Lung microvascular endothelial cell (primary cell): Measurements from ENCODE around the gene SPATA33. TPM values are rescaled to one million over a fixed set of nuclear protein-coding genes. Genes with fewer than 3 reads are reported as not detected.
"Not testable (repeated sequence)": the region's sequence is repeated elsewhere in the genome, so short reads cannot be mapped to it uniquely, and the experiment has no call there.

Source experiments
- DNase-seq, 2 donors: peaks; one replicate each; pipeline versions ENCODE4 v3.0.0 to v3.0.0-alpha.2; 2010; ENCODE audit warnings: low read depth in 2 of 2
- total RNA-seq: library from RNA; depleted of rRNA; stranded (reverse); fragments of >200 nt; gene quantifications from 2 replicates; pipeline ENCODE4 v1.2.1, GENCODE V29; 2014

SPATA33 gene
- total RNA-seq, 1 donor from 2014 or later = 1.4 TPM

DNA sequence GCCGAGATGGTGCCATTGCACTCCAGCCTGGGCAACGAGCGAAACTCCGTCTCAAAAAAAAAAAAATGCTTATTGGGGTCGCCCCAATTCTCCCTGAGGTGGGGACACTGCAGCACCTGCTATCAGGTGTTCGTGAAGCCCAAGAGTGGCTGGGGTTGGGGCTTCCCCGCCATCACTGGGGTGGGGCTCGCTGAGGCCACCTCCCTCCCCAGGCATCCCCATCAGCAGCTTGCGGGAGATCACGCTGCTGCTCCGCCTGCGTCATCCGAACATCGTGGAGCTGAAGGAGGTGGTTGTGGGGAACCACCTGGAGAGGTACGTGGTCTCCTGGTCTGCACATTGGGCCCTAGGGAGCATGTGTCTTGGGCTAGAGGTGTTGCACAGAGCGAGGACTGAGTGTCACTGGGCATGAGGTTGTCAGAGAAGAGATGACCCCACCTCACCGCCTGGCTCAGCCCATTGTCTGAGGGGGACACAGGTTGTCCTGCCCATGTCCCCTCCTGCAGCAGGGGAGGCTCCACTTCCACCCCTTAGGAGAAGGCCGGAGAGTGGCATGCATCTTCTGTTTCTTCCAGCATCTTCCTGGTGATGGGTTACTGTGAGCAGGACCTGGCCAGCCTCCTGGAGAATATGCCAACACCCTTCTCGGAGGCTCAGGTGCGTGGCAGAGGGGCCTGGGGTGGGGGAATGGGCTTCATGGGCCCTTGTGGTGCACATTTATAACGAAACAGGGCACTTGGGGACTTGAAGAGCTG lies 33.8 kb downstream of the SPATA33 start:
- no peak for DNase-seq

DNA sequence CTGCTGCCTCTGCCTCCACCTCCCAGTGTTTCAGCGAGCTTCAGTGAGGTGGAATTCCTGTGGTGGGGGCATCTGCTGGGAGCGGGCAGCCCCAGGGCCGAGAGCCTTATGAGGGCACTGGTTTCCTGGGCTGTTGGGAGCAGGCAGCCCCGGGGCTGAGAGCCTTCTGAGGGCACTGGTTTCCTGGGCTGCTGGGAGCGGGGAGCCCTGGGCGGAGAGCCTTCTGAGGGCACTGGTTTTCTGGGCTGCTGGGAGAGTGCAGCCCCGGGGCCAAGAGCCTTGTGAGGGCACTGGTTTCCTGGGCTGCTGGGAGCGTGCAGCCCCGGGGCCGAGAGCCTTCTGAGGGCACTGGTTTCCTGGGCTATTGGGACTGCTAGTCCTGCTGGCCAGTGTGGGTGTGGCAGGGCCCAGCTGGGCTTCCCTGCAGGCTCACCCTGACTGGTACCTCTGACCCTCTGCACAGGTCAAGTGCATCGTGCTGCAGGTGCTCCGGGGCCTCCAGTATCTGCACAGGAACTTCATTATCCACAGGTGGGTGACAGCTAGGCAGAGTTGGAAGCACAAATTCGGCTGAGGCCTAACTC lies 34.4 kb downstream of the SPATA33 start:
- no peak for DNase-seq

DNA sequence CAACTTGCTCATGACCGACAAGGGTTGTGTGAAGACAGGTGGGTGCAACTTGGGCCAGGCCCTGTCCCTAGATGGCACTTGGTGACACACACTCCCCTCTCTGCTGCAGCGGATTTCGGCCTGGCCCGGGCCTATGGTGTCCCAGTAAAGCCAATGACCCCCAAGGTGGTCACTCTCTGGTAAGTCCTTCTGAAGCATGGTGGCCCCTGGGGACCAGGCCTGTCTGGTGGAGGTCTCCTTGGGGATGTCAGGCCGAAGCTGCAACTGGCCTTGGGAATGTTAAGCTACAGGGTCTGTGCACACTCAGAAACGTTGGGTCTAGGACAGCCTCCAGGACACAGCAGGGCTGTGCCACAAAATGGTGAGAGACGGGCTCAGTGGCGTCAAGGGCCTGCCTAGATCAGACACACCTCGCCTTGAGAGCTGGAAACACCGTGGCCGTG lies 35.7 kb downstream of the SPATA33 start:
- no peak for DNase-seq

GRCh38 chr16:89693931-89694783 lies 36.5 kb downstream of the SPATA33 start:
- DNase-seq = no peak

- DNase-seq = not testable (repeated sequence)
Observed at GRCh38 chr16:89694784-89695085, 37.1 kb downstream of the SPATA33 start.

GRCh38 chr16:89695086-89695874 lies 37.6 kb downstream of the SPATA33 start:
- no peak for DNase-seq

- DNase-seq = no peak
Observed at GRCh38 chr16:89695875-89696669, 38.4 kb downstream of the SPATA33 start.

- DNase-seq = no peak
Observed at GRCh38 chr16:89696670-89697128, 39.1 kb downstream of the SPATA33 start.

GRCh38 chr16:89697161-89697615 lies 39.6 kb downstream of the SPATA33 start:
- DNase-seq = no peak

GRCh38 chr16:89697616-89698331 lies 40.1 kb downstream of the SPATA33 start:
- no peak for DNase-seq

DNA sequence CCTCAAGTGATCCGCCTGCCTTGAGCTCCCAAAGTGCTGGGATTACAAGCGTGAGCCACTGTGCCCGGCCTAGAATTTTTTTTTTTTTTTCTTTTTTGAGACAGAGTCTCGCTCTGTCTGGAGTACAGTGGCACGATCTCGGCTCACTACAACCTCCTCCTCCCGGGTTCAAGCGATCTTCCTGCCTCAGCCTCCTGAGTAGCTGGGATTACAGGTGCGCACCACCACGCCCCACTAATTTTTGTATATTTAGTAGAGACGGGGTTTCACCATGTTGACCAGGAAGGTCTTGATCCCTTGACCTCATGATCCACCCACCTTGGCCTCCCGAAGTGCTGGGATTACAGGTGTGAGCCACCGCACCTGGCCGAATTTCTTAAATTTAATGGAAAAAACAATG lies 41.1 kb downstream of the SPATA33 start:
- not testable (repeated sequence) for DNase-seq

GRCh38 chr16:89699629-89700099 lies 42.0 kb downstream of the SPATA33 start:
- not testable (repeated sequence) for DNase-seq

GRCh38 chr16:89700100-89700648 lies 42.5 kb downstream of the SPATA33 start:
- DNase-seq = peak; percentile 98 to 99

DNA sequence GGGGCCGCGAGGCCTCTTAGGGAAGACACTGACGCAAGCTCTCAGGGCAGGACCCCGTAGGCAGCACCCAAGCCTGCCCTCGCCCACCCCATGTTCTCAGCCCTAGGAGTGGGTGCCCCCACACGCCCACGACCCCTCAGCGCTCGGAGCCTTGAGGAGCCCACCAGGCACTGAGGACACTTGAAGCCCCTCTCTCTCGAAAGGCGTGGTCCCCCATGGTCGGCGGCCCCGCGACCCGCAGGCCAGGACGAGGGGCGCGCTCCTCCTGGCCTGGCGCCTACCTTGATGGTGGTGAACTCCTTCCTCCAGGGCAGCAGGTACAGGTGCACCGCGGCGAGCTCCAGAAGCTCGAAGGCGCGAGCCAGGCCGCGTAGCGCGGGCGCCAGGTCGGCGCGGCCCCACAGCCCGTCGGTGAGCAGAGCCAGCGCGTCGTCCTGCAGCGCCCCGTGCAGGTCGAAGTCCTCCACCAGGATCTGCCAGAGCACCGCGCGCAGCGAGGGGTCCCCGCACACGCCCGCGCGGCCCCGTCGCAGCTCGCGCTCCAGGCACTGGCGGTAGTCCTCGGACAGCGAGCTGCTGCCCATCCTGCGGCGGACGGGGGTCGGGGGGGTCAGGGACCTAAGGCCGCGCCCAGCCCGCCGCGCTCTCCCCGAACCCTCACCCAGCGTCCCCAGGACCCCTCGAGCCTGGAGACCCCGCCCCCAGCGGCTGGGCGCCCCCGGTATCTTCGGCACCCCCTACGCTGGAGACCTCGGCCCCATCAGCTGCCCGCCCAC lies 43.2 kb downstream of the SPATA33 start:
- DNase-seq = peak; percentile 66 to 76

GRCh38 chr16:89701425-89702406 lies 44.1 kb downstream of the SPATA33 start, which contains the start of gene SPATA2L:
Gene SPATA2L (minus strand): TSS chr16:89701705. CDS start chr16:89701232, 473 bp downstream.
- DNase-seq = peak; percentile 72 to 93

GRCh38 chr16:89704281-89704680 lies 46.6 kb downstream of the SPATA33 start:
- no peak for DNase-seq

DNA sequence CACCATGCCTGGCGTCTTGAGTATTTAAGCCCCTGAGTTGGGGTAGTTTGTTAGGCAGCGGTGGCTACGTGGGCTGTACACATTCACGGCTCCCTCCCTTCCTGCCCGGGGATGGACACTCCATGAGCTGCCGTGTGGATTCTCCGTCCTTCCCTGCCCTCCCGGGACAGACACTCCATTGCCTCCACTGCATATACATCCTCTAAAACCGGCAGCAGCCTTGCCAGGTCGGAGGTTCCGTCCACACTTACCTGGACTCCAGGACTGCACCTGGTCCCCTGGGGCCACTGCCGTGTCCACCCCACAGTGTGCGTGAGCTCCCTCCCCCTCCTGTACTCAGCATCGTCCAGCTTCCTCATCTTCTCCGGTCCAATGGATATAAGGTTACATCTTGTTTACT lies 47.4 kb downstream of the SPATA33 start:
- DNase-seq = no peak
